ENCODE results near the gene GRM5.
"Not testable (repeated sequence)": the region's sequence is repeated elsewhere in the genome, so short reads cannot be mapped to it uniquely, and the experiment has no call there.

Gene GRM5

GRCh38 chr11:89065651-89066201 lies at the start of gene GRM5:
Gene GRM5 (minus strand): TSS chr11:89065982. CDS start chr11:89047872, 18,110 bp downstream.
- in situ Hi-C loops (cut with MboI; ENCODE audit: low sequenced_read_pairs) = not testable (repeated sequence)

DNA sequence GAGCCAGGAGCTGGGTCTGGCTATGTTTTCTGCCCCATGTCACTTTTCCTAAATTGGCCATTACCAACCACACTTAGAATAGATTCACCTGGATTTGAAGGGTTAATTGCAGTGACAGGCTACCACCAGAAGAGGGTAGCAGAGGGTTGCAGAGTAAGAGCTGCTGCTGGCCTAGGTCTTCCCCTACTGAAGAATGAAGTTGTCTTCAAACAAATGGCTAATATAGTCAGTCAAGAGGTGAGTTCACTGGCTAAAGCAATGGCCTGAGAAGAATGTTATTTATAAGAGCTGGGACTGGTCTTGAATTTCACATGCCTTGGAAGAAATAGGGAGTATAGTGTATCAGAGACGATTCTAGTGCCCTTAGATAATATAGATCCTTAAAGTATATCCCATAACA lies 32.2 kb upstream of the GRM5 start:
- in situ Hi-C loops (cut with MboI; ENCODE audit: low sequenced_read_pairs) = not testable (repeated sequence)

- in situ Hi-C loops (cut with MboI; ENCODE audit: low sequenced_read_pairs) = not testable (repeated sequence)
These were observed 28.0 kb upstream of the GRM5 start for GRCh38 chr11:89093806-89094205.

- in situ Hi-C loops (cut with MboI; ENCODE audit: low sequenced_read_pairs) = not testable (repeated sequence)
These were observed 19.2 kb upstream of the GRM5 start for GRCh38 chr11:89084951-89085350.

- in situ Hi-C loops (cut with MboI; ENCODE audit: low sequenced_read_pairs) = not testable (repeated sequence)
These were observed 5.1 kb upstream of the GRM5 start for GRCh38 chr11:89070911-89071310.

DNA sequence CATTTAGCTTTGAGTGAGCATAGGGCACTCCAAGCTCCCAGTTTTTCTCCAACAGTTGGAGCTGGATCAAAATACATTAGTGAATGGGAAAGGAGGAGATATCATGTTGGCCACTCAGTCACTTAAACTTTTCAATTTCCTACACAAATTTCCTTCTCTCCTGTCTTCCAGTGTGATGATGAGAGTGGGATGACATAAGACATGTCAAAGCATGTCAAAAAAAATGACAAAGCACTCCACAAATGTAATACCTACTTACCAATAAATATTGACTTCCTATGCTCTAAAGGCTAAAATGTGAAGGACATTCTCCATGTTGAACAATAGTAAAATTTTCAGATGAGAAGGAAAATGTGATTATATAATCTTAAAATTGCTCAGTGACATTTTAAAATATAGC lies 1.5 kb upstream of the GRM5 start:
- in situ Hi-C loops (cut with MboI; ENCODE audit: low sequenced_read_pairs) = no loop called here

GRCh38 chr11:89065066-89065465 lies 716 bp downstream of the GRM5 start:
- in situ Hi-C loops (cut with MboI; ENCODE audit: low sequenced_read_pairs) = no loop called here

- in situ Hi-C loops (cut with MboI; ENCODE audit: low sequenced_read_pairs) = not testable (repeated sequence)
These were observed 2.3 kb downstream of the GRM5 start for GRCh38 chr11:89063481-89063951.

- in situ Hi-C loops (cut with MboI; ENCODE audit: low sequenced_read_pairs) = not testable (repeated sequence)
These were observed 2.9 kb downstream of the GRM5 start for GRCh38 chr11:89062771-89063298.

- in situ Hi-C loops (cut with MboI; ENCODE audit: low sequenced_read_pairs) = not testable (repeated sequence)
These were observed 3.9 kb downstream of the GRM5 start for GRCh38 chr11:89061839-89062238.

GRCh38 chr11:89057406-89057805 lies 8.4 kb downstream of the GRM5 start:
- in situ Hi-C loops (cut with MboI; ENCODE audit: low sequenced_read_pairs) = not testable (repeated sequence)

GRCh38 chr11:89052220-89052619 lies 13.6 kb downstream of the GRM5 start:
- in situ Hi-C loops (cut with MboI; ENCODE audit: low sequenced_read_pairs) = no loop called here

DNA sequence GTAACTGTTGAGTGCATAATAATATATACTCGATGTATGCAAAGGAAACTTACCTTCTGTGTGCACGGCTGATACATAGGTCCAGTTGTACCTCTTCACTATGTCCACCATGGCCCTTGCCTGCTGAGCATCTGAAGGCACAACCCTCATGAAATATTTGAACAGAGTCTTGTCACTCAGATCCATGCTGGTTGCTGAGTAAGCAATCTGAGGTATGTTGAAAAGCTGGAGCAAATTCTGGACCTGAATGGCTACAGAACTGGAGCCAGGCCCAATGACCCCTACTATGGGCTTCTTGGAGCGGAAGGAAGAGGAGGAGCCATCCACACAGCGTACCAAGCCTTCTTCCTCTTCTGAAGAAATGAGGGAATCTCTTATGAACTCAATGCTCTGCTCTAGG lies 18.6 kb downstream of the GRM5 start:
- in situ Hi-C loops (cut with MboI; ENCODE audit: low sequenced_read_pairs) = not testable (repeated sequence)

GRCh38 chr11:89043861-89044588 lies 21.8 kb downstream of the GRM5 start:
- in situ Hi-C loops (cut with MboI; ENCODE audit: low sequenced_read_pairs) = not testable (repeated sequence)

- in situ Hi-C loops (cut with MboI; ENCODE audit: low sequenced_read_pairs) = not testable (repeated sequence)
These were observed 36.1 kb downstream of the GRM5 start for GRCh38 chr11:89029671-89030070.

DNA sequence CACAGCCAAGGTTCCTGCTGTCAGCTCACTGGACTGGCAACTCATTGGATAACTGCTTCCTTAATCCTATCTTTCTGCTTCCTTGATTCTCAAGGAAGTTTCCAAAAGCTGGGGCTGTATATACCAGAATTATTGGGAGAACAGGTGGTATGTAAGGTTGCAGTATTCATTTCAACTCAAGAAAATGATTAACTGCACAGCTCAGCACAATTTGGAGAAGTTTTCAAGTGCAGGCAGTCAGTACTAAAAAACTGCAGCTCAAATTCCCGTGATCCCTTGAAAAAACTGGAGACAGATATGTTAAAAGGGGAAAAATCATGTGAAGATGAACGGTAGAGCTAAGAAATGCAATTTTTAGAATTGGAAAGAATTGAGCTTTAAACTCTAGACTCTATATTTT lies 44.4 kb downstream of the GRM5 start:
- in situ Hi-C loops (cut with MboI; ENCODE audit: low sequenced_read_pairs) = no loop called here

DNA sequence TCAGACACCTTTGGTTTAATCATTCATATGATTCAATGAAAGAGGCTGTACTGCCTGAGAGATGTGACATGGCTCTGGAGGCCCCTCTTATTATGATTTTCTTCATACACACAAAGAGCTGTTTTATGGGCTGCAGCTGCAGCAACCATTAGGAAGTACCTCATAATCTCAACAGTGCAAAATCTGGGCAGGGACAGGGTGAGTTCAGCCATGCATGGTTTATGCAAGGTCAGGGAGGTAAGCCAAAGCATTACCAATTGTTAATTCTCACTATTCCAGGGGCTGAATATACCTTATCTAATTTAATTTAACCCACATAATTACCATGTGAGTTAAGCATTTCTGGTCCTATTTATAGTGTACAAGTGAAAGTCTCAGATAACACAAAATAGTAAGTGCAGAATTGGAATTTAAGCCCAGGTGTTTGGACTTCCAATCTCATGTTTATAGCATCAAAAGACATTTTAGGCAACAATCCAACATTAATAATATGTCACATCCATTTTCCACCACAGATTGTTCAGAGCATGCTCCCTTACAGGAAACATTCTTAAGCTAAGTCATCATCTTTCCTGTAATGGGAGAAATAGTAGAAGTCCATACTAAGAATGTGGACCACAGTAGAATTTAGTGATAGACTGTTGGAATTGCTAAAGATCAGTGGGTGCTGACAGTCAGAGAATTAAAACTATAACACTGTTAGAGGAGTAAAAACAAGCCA lies 45.8 kb downstream of the GRM5 start:
- in situ Hi-C loops (cut with MboI; ENCODE audit: low sequenced_read_pairs) = not testable (repeated sequence)

DNA sequence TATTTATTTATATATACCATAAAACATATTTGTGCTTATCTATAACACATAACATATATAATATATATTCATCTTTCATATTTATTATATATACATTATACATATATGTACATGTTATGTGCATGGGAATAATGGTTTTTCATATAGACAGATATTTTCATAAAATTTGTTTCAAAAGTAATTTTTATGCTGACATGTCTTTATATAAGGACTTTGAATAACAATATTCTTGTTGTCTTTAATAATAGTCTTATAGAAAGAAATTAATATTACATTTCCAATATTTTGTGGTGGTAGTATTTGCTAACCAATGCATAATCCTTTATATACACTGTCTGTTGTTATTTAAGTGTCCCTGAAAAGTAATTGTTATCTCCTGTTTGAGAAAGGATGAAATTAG lies 49.6 kb downstream of the GRM5 start:
- in situ Hi-C loops (cut with MboI; ENCODE audit: low sequenced_read_pairs) = no loop called here

DNA sequence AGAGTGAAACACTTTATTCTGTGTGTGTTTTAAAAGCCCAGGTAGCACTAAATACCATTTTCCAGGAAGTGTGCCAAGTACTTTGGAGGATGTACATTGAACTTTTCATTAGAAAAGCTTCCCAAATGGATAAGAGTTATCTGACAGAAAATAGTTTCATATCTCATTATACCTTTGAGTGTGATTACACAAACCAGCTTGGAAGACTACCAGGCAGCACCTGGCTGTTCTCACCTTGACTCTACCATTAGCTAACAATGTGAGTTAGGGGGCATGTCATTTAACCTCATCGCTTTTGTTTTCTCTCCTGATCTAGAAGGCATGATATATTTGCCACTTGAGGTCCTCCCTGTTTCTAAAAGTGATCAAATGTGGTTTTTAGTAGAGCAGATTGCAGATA lies 50.2 kb downstream of the GRM5 start:
- in situ Hi-C loops (cut with MboI; ENCODE audit: low sequenced_read_pairs) = no loop called here

DNA sequence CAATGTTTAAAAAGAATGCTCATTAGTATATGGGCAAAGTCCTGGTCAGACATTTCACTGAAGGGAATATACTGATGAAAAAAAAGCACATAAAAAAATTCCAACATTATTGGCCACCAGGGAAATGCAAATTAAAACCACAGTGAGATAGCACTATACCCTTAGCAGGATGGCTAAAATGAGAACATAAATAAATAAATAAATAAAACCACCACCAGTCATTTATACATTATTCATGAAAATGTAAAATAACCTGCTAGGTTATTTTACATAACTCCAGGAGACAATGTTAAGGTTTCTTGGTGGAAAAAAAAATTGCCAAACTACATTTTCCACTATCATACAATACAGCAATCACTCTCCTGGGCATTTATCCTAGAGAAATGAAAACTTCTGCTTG lies 64.9 kb downstream of the GRM5 start:
- in situ Hi-C loops (cut with MboI; ENCODE audit: low sequenced_read_pairs) = not testable (repeated sequence)

DNA sequence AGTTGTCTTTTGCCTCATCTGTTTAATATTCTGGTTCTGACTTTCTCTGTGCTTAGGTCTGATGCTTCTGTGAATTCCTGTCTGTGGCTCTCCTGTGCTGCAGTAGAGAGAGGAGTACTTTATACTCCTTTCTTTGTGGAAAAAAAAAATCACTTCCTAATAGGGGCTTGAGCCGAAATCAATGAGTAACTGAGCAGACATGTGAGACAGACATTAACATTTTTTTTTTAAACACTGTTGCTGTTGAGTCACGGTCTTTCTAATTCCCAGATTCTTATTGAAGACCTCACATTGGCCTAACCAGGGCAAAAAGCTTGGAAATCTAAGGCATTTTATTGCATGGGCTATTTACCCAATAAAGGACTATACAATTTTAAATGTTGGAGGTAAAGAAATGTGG lies 86.1 kb downstream of the GRM5 start:
- in situ Hi-C loops (cut with MboI; ENCODE audit: low sequenced_read_pairs) = no loop called here

GRCh38 chr11:88978992-88979391 lies 86.8 kb downstream of the GRM5 start:
- in situ Hi-C loops (cut with MboI; ENCODE audit: low sequenced_read_pairs) = not testable (repeated sequence)
